ENCODE results near the gene AQP5. TPM values are rescaled to one million over a fixed set of nuclear protein-coding genes. Genes with fewer than 3 reads are reported as not detected.

The AQP5 gene
- total RNA-seq, 8 experiments from 2014 or later: 0.25 to 1.5 (median 0.35) TPM; not detected in 2

DNA sequence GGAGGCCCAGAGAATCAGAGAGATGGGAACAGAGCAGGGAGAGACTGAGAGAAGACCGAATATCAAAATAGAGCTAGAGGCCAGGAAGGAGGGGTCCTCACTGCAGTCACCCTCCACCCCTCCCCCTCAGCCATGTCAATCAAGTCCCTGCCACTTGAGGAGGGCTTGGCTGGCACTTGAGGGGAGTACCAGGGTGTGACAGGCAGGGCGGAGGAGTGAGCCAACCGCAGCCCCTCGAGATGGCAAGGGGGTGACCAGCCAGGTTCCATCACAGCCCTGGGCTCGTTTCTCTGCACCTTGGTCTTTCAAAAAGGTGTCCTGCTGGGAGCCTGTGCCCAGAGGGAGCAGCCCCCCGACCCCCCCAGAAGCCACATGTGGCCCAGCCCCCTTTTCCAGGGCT, 4.2 kb downstream of the AQP5 start:
- H3K4me1 ChIP-seq (replicated peaks in 1 of 2): peaks cover 4 to 30% of the 10 kb centered on the region in 2 donors
- H3K27ac ChIP-seq: no peak overlapping the region
- in situ Hi-C loops (cut with MboI; ENCODE audit: low pct_unique_long_range_greater_than_20kb in 2 of 9, low sequenced_read_pairs in 9 of 9, unreplicated experiment in 9 of 9): loop anchor here in 7 of 9 experiments (5.0 to 25.0 kb wide), 5 partner anchors 86 to 109 kb away; partner anchors contain the start of gene ASIC1 (in 5 of the 7)
- ATAC-seq (replicated peaks in 6 of 8): no peak
- H3K4me3 ChIP-seq: no peak overlapping the region
- 40 to 57% methylated on average over 1 of the region's 6 CpGs; no CpG with 5 or more reads in 8 of the 10 experiments for WGBS, 10 experiments

DNA sequence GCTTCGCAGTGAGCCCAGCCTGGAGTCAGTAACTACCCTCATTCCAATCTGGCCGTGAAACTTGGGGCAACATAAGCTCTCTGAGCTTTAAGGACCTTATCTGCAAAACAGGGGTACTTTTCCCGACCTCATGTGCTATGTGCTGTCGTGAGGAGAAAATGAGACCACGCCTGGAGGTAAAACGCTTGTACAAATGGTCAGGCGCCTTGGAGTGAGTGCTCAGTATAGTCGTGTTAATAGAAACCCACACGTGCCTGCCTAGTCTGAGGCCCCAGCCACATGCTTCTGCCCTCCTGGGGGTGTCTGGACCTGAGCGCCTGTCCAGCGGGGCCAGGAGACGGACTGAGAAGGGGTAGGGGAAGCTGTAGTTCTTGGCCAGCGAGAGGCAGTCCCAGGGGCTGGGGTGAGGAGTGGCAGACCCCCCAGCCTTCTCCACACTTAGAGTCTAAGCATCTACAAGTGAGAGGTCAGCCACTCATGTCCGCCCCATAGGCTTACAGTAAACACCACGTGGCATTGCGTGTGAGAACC, 4.9 kb downstream of the AQP5 start:
- Histone ChIP-seq H3K27ac (no peak overlapping the region), H3K4me3 (no peak overlapping the region), H3K4me1 (replicated peaks in 1 of 2) (peaks cover 4 to 30% of the 10 kb centered on the region in 2 donors)
- 0 to 69% (median 34%) methylated on average over 2 to 7 of the region's 16 CpGs; no CpG with 5 or more reads in 3 of the 10 experiments for WGBS, 10 experiments
- peak in 2 of 8 experiments; percentile 1 for ATAC-seq (replicated peaks in 6 of 8)
- in situ Hi-C loops (cut with MboI; ENCODE audit: low pct_unique_long_range_greater_than_20kb in 2 of 9, low sequenced_read_pairs in 9 of 9, unreplicated experiment in 9 of 9): loop anchor here in 7 of 9 experiments (5.0 to 25.0 kb wide), 5 partner anchors 86 to 108 kb away; partner anchors contain the start of gene ASIC1 (in 5 of the 7)

GRCh38 chr12:49967042-49967776, 5.5 kb downstream of the AQP5 start:
- peak; percentile 86 to 93 (median 92) for ATAC-seq (replicated peaks in 6 of 8)
- H3K4me3 ChIP-seq: peak overlapping the region in 4 of 5 donors; percentile 4 to 19 (median 12)
- no peak overlapping the region for H3K27ac ChIP-seq
- in situ Hi-C loops (cut with MboI; ENCODE audit: low pct_unique_long_range_greater_than_20kb in 2 of 9, low sequenced_read_pairs in 9 of 9, unreplicated experiment in 9 of 9): loop anchor here in 7 of 9 experiments (5.0 to 25.0 kb wide), 5 partner anchors 85 to 108 kb away; partner anchors contain the start of gene ASIC1 (in 5 of the 7)
- H3K4me1 ChIP-seq (replicated peaks in 1 of 2): peaks cover 4 to 26% of the 10 kb centered on the region in 2 donors
- 0 to 24% (median 13%) methylated on average over 3 to 6 of the region's 40 CpGs; no CpG with 5 or more reads in 7 of the 10 experiments for WGBS, 10 experiments

- Histone ChIP-seq H3K4me3 (peak overlapping the region in 3 of 5 donors; percentile 11 to 19 (median 12)), H3K27ac (no peak overlapping the region), H3K4me1 (replicated peaks in 1 of 2) (peaks cover 4 to 20% of the 10 kb centered on the region in 2 donors)
- WGBS, 10 experiments: 20 to 100% (median 58%) methylated on average over 1 to 7 of the region's 15 CpGs; no CpG with 5 or more reads in 5 of the 10 experiments
- no peak for ATAC-seq (replicated peaks in 6 of 8)
- in situ Hi-C loops (cut with MboI; ENCODE audit: low pct_unique_long_range_greater_than_20kb in 2 of 9, low sequenced_read_pairs in 9 of 9, unreplicated experiment in 9 of 9): loop anchor here in 7 of 9 experiments (5.0 to 25.0 kb wide), 5 partner anchors 84 to 107 kb away; partner anchors contain the start of gene ASIC1 (in 5 of the 7)
Measured at GRCh38 chr12:49967777-49968250, 6.1 kb downstream of the AQP5 start.

GRCh38 chr12:49968471-49968870, 6.8 kb downstream of the AQP5 start:
- no peak for ATAC-seq (replicated peaks in 6 of 8)
- Histone ChIP-seq H3K4me3 (no peak overlapping the region), H3K27ac (no peak overlapping the region), H3K4me1 (replicated peaks in 1 of 2) (peaks cover 4 to 16% of the 10 kb centered on the region in 2 donors)
- in situ Hi-C loops (cut with MboI; ENCODE audit: low pct_unique_long_range_greater_than_20kb in 2 of 9, low sequenced_read_pairs in 9 of 9, unreplicated experiment in 9 of 9): loop anchor here in 7 of 9 experiments (5.0 to 25.0 kb wide), 5 partner anchors 84 to 106 kb away; partner anchors contain the start of gene ASIC1 (in 5 of the 7)
- 80 to 90% methylated on average over 2 to 3 of the region's 6 CpGs; no CpG with 5 or more reads in 8 of the 10 experiments for WGBS, 10 experiments

- no peak for ATAC-seq (replicated peaks in 6 of 8)
- in situ Hi-C loops (cut with MboI; ENCODE audit: low pct_unique_long_range_greater_than_20kb in 2 of 9, low sequenced_read_pairs in 9 of 9, unreplicated experiment in 9 of 9): loop anchor here in 7 of 9 experiments (5.0 to 25.0 kb wide), 5 partner anchors 83 to 106 kb away; partner anchors contain the start of gene ASIC1 (in 5 of the 7)
- WGBS, 10 experiments: 80% methylated on average over 1 of the region's 5 CpGs; no CpG with 5 or more reads in 9 of the 10 experiments
Measured at GRCh38 chr12:49969027-49969426, 7.4 kb downstream of the AQP5 start.

GRCh38 chr12:49969651-49970429, 8.2 kb downstream of the AQP5 start:
- Histone ChIP-seq H3K4me3 (no peak overlapping the region), H3K4me1 (replicated peaks in 1 of 2) (peaks cover 7 to 20% of the 10 kb centered on the region in 2 donors), H3K27ac (no peak overlapping the region)
- WGBS, 10 experiments: 20 to 100% (median 78%) methylated on average over 1 to 9 of the region's 12 CpGs; no CpG with 5 or more reads in 2 of the 10 experiments
- in situ Hi-C loops (cut with MboI; ENCODE audit: low pct_unique_long_range_greater_than_20kb in 2 of 9, low sequenced_read_pairs in 9 of 9, unreplicated experiment in 9 of 9): loop anchor here in 8 of 9 experiments (5.0 to 25.0 kb wide), 6 partner anchors 82 to 205 kb away; partner anchors contain the start of gene ASIC1 (in 7 of the 8)
- ATAC-seq (replicated peaks in 6 of 8): no peak

More at GRCh38 chr12:49969027-49969426, 7.4 kb downstream of the AQP5 start:
- peaks cover 4 to 16% of the 10 kb centered on the region in 2 donors for H3K4me1 ChIP-seq (replicated peaks in 1 of 2)
- H3K4me3 ChIP-seq: no peak overlapping the region
- H3K27ac ChIP-seq: no peak overlapping the region

- no peak for ATAC-seq (replicated peaks in 6 of 8)
- H3K4me3 ChIP-seq: no peak overlapping the region
- WGBS, 10 experiments: 33 to 79% (median 55%) methylated on average over 1 to 6 of the region's 10 CpGs; no CpG with 5 or more reads in 4 of the 10 experiments
- peaks cover 7 to 20% of the 10 kb centered on the region in 2 donors for H3K4me1 ChIP-seq (replicated peaks in 1 of 2)
- in situ Hi-C loops (cut with MboI; ENCODE audit: low pct_unique_long_range_greater_than_20kb in 2 of 9, low sequenced_read_pairs in 9 of 9, unreplicated experiment in 9 of 9): loop anchor here in 6 of 9 experiments (10.0 to 25.0 kb wide), 3 partner anchors 84 to 204 kb away; partner anchors contain the start of gene ASIC1 (in 5 of the 6)
- H3K27ac ChIP-seq: no peak overlapping the region
Measured at GRCh38 chr12:49970658-49971057, 9.0 kb downstream of the AQP5 start.

DNA sequence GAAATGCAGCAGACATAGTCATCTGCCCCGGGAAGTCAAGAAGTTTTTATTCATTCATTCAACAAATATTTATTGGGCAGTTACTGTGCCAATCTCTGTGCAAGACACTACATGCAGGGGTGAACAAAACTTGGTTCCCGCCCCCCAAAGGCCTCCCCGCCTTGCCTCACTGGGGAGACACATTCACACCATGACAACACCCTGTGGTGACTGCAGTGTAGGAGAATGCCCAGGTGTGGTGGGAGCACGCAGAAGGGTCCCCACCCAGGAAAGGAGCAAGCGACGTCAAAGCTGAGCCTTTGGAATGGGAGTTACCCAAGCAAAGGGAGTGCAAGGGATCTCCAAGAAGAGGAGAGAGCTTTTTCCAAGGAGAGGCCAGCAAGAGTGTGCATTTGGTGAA, 9.5 kb downstream of the AQP5 start:
- Histone ChIP-seq H3K4me3 (no peak overlapping the region), H3K4me1 (replicated peaks in 1 of 2) (peaks cover 7 to 20% of the 10 kb centered on the region in 2 donors), H3K27ac (no peak overlapping the region)
- ATAC-seq (replicated peaks in 6 of 8): no peak
- in situ Hi-C loops (cut with MboI; ENCODE audit: low pct_unique_long_range_greater_than_20kb in 2 of 9, low sequenced_read_pairs in 9 of 9, unreplicated experiment in 9 of 9): loop anchor here in 6 of 9 experiments (10.0 to 25.0 kb wide), 3 partner anchors 84 to 204 kb away; partner anchors contain the start of gene ASIC1 (in 5 of the 6)
- 0 to 100% (median 62%) methylated on average over 1 to 6 of the region's 6 CpGs; no CpG with 5 or more reads in 5 of the 10 experiments for WGBS, 10 experiments

DNA sequence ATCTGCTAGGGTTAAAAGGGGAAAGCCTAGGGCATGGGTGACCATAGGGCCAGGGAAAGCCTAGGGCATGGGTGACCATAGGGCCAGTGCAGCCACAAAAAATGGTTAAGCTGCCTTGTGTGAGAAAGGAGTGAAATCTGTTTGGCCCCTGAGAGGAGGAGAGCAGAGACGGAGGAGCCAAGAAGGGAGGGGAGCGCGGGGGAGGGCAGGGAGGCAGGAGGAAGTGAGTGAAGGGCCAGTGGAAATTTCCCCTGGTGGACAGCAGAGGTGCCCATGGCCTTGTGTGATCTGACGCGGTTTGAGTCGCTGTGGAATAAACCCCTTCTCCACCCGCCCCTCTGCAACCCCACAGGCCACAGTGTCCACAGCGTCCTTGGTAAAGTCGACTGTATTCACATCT, 10.5 kb downstream of the AQP5 start:
- peaks cover 7 to 17% of the 10 kb centered on the region in 2 donors for H3K4me1 ChIP-seq (replicated peaks in 1 of 2)
- no peak overlapping the region for H3K27ac ChIP-seq
- WGBS, 10 experiments: 89 to 100% methylated on average over 1 to 6 of the region's 9 CpGs; no CpG with 5 or more reads in 8 of the 10 experiments
- H3K4me3 ChIP-seq: no peak overlapping the region
- in situ Hi-C loops (cut with MboI; ENCODE audit: low pct_unique_long_range_greater_than_20kb in 2 of 9, low sequenced_read_pairs in 9 of 9, unreplicated experiment in 9 of 9): loop anchor here in 6 of 9 experiments (10.0 to 25.0 kb wide), 3 partner anchors 83 to 203 kb away; partner anchors contain the start of gene ASIC1 (in 5 of the 6)
- no peak for ATAC-seq (replicated peaks in 6 of 8)

DNA sequence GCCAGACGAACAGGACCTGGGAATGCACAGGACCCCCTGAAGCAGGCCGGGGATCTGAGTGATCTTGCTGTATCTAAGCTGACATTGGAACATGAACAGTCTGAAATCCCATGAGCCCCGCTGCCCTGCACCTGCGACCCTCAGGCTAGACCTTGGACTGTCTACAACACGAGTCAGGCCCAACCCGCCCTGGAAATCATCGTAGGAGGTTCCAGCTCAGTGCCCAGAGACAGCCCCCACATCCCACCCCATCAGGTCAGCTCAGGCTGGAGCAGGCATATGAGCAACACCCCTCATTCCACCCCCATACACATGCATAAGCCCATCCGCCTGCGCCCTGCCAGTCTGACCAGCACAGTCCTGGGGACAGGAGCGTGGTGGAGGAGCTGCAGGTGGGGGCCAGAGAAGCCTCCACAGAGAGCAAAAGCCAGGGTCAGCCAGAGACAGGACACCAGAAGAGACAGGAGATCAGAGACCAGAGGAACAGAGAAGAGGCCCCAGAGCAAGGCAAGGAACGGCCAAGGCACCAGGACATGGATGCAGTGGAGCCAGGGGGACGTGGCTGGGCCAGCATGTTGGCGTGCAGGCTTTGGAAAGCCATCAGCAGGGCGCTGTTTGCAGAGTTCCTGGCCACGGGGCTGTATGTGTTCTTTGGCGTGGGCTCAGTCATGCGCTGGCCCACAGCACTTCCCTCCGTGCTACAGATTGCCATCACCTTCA, 11.1 kb downstream of the AQP5 start, which contains the start of gene AQP6:
Gene AQP6, plus strand, starts transcription at position 307 of the 720 bp plus-strand sequence. Its CDS starts 227 bp downstream, at position 534.
- WGBS, 10 experiments: 68 to 100% (median 80%) methylated on average over 1 to 6 of the region's 18 CpGs; no CpG with 5 or more reads in 3 of the 10 experiments
- Histone ChIP-seq H3K4me3 (no peak within 1 kb of the TSS), H3K4me1 (replicated peaks in 1 of 2) (peaks cover 10 to 15% of the 10 kb centered on the region in 2 donors), H3K27ac (no peak within 1 kb of the TSS)
- ATAC-seq (replicated peaks in 6 of 8): no peak
- in situ Hi-C loops (cut with MboI; ENCODE audit: low pct_unique_long_range_greater_than_20kb in 2 of 9, low sequenced_read_pairs in 9 of 9, unreplicated experiment in 9 of 9): loop anchor here in 6 of 9 experiments (10.0 to 25.0 kb wide), 3 partner anchors 82 to 202 kb away; partner anchors contain the start of gene ASIC1 (in 5 of the 6)

Measured in motor neuron (in vitro differentiated cells).